ENCODE data around the gene AACS.

Gene AACS

GRCh38 chr12:125166041-125166440, 100.8 kb downstream of the AACS start:
- DNase-seq (ENCODE audit: extremely low read depth, low read depth), result no peak
- TF ChIP-seq, protein P1, sequence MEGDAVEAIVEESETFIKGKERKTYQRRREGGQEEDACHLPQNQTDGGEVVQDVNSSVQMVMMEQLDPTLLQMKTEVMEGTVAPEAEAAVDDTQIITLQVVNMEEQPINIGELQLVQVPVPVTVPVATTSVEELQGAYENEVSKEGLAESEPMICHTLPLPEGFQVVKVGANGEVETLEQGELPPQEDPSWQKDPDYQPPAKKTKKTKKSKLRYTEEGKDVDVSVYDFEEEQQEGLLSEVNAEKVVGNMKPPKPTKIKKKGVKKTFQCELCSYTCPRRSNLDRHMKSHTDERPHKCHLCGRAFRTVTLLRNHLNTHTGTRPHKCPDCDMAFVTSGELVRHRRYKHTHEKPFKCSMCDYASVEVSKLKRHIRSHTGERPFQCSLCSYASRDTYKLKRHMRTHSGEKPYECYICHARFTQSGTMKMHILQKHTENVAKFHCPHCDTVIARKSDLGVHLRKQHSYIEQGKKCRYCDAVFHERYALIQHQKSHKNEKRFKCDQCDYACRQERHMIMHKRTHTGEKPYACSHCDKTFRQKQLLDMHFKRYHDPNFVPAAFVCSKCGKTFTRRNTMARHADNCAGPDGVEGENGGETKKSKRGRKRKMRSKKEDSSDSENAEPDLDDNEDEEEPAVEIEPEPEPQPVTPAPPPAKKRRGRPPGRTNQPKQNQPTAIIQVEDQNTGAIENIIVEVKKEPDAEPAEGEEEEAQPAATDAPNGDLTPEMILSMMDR (IDR thresholded peaks at IDR 0.05; ENCODE audit: low read depth, low read length), result no peak

DNA sequence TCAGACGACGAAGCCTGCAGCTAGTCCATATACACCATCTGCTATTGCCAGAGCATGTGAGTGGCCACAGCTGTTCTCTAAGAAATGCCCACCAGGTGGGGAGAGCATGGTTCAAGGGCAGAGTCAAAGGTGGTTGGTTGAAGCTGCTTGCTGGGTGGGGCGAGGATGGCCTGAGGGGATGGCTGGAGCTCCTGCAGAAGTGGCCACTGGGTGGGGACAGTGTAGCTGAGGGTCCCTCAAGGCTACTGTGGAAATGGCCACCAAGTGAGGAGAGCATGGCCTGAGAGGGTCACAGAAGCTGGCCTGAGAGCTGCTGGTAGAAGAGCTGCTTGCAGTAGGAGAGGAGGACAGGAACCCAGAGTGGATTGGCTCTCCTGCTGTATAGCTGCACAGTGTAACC, 102.4 kb downstream of the AACS start:
- TF ChIP-seq, protein P1 (IDR thresholded peaks at IDR 0.05; ENCODE audit: low read depth, low read length), result no peak

DNA sequence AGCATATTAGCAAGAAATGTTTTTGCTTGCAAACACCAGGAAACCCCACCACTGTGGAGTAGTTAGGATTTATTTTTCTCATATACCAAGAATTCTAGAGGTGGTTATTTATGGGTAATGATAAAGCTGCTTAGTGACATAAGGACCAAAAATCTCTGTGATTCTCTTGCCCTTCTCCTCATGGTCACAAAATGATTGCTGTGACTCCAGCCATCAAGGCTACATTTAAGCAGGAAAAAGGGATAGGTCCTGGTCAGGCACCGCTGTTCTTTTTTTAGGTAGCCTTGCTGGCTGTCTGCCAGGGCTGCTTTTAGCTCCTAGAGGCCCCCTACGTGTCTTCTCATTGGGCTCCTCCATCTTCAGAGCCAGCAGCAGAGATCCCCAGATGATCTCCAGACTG, 104.2 kb downstream of the AACS start:
- DNase-seq (ENCODE audit: extremely low read depth, low read depth), result no peak
- TF ChIP-seq, protein P1 (IDR thresholded peaks at IDR 0.05; ENCODE audit: low read depth, low read length), result no peak

More for the DNA sequence above, 102.4 kb downstream of the AACS start:
- no peak for DNase-seq (ENCODE audit: extremely low read depth, low read depth)

- DNase-seq (ENCODE audit: extremely low read depth, low read depth), result no peak
- TF ChIP-seq, protein P1 (IDR thresholded peaks at IDR 0.05; ENCODE audit: low read depth, low read length), result no peak
Measured at GRCh38 chr12:125169870-125170269, 104.6 kb downstream of the AACS start.

GRCh38 chr12:125171267-125171666, 106.0 kb downstream of the AACS start:
- TF ChIP-seq, protein P1 (IDR thresholded peaks at IDR 0.05; ENCODE audit: low read depth, low read length), result no peak
- no peak for DNase-seq (ENCODE audit: extremely low read depth, low read depth)

- TF ChIP-seq, protein P1 (IDR thresholded peaks at IDR 0.05; ENCODE audit: low read depth, low read length), result no peak
- no peak for DNase-seq (ENCODE audit: extremely low read depth, low read depth)
Measured at GRCh38 chr12:125172231-125172850, 107.1 kb downstream of the AACS start.

DNA sequence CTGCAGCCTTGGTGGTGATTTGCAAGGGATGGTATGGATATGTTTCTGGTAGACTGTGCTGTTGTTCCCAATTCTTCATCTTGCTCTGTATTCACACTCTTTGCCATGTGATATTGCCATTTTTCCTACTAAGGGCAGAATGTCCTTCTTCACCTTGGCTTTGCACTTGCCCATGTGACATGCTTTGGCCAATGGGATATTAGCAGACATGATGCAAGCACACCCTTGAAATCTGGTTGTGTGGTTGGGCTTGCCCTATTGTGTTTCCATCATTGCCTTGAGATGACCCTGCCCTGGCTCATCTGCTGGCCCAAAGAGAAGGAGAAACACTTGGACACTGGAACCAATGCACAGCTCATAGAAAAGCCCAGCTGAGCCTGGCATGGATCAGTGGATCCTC, 110.3 kb downstream of the AACS start:
- TF ChIP-seq, protein P1 (IDR thresholded peaks at IDR 0.05; ENCODE audit: low read depth, low read length), result no peak
- no peak for DNase-seq (ENCODE audit: extremely low read depth, low read depth)
